HT-29 (cell line): ENCODE results near the gene LIME1. TPM values are rescaled to one million over a fixed set of nuclear protein-coding genes. Genes with fewer than 3 reads are reported as not detected.
"Not testable (repeated sequence)": the region's sequence is repeated elsewhere in the genome, so short reads cannot be mapped to it uniquely, and the experiment has no call there.

Source experiments
- DNase-seq: peaks from one replicate; pipeline ENCODE4 v3.0.0-alpha.2; 2015; ENCODE audit warnings: low spot score
- small RNA-seq: library from RNA; depleted of rRNA; stranded (forward); fragments of <200 nt; gene quantifications from one replicate; pipeline ENCODE3, GENCODE V24; 2014
- total RNA-seq: library from RNA; depleted of rRNA; stranded (reverse); fragments of >200 nt; shearing (Covaris generic); gene quantifications from 2 replicates; pipeline ENCODE4 v1.2.3, GENCODE V29; 2014; rRNA removed

The LIME1 gene
- total RNA-seq, 1 experiment from 2014 or later: 267 TPM

DNA sequence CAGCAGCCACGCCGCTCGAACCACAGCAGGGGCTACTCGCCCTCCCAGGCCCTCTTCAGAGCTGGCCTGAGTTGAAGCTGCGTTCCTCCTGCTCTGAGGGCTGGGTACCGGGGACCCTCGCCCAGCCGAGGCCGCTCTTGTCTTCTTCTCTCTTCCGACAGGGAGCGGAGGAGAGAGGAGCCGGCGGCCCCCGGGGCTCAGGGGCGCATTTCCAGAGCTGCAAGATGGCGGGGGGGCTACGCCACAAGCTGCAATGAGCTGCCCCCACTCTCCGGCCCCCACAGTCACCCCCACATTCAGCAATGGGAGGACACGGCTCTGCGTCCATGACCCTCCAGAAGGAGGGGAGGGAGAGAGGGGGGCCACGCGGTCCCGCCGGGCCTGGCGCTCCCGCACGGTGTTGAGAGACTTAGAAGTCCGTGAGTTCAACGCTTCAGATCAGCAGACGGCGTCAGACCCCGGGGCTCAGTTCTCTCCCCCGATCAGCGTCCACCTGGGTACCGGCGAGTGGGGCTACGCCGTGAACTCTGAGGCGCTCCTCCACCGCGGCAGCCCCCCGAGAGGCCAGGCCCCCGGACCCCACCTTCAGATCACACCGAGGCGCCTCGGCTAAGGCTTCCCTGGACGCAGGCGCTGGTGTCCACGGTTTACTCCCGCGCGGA is 34.7 kb downstream of the LIME1 start:
- no peak for DNase-seq

DNA sequence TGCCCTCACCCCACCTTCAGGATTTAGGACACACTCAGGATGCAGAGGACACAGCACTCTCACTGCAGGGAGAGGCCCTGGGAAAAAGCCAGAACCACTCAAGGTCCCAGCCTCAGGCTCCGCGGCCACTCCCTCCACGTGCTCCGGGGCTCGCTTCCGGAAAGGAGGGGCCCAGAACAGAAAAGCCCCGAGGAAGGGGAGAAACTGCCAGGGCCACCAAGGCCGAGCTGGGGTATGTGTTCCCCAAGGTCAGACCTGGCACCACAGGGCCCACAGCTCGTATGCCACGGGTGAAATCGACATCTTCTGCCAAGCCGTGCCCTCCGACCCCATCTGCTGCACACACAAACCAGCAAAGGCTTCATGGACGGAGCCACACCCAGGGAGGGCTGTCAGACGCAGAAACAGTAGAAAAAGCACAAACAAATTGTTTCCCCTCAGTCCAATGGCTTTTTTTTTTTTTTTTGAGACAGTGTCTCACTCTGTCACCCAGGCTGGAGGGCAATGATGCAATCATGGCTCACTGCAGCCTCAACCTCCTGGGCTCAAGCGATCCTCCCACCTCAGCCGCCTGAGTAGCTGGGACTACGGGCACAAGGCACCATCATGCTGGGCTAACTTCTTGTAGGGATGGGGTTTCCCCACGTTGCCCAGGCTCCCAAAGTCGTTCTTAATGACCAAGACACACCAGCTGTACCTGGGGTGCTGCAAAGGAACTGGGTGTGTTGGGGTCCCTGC is 36.5 kb downstream of the LIME1 start:
- no peak for DNase-seq

DNA sequence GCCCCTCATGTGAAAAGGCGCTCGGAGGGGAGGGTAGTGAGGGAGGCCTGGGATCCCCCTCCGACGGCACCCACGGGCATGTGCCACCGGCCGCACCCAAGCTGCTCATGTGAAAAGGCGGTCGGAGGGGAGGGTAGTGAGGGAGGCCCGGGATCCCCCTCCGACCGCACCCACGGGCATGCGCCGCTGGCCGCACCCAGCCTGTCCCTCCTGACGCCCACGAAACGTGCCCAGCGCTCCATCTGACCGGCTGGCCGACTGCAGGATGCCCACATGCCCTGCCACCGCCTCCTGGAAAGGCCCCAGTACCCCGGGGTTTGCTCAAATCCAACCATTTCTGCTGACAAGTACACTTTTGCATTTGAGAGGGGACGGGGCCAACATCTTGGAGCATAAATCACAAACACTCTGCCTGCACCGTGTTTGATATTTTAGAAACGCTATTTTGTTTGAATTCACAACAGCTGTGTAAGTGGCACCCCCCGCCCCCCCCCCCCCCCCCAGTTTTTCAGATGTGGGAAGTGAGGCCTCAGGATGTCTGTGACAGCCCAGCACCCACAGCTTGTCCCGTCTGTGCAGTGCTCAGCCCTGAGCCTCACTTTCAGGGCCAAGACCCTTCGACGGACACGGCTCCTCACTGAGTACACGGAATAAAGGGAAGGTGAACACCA is 37.2 kb downstream of the LIME1 start:
- DNase-seq: no peak

DNA sequence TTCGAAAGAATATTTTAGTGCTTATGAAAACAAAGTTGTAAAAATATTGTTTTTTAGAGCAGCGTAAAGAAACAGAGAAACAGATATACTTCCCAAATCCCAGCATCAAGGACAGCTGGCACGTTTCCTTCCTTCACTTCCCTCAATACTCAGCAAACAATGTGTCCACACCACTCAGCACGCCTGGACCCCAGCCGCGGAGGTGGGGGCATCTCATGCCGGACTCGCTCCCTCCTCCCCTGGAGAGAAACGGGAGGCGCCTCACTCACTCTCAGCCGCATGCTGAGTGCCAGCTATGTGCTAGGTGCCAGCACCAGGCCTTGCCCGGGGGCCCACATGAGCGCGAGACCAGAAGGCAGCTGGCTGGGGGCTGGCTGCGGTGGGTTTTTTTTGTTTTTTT is 37.8 kb downstream of the LIME1 start:
- no peak for DNase-seq

DNA sequence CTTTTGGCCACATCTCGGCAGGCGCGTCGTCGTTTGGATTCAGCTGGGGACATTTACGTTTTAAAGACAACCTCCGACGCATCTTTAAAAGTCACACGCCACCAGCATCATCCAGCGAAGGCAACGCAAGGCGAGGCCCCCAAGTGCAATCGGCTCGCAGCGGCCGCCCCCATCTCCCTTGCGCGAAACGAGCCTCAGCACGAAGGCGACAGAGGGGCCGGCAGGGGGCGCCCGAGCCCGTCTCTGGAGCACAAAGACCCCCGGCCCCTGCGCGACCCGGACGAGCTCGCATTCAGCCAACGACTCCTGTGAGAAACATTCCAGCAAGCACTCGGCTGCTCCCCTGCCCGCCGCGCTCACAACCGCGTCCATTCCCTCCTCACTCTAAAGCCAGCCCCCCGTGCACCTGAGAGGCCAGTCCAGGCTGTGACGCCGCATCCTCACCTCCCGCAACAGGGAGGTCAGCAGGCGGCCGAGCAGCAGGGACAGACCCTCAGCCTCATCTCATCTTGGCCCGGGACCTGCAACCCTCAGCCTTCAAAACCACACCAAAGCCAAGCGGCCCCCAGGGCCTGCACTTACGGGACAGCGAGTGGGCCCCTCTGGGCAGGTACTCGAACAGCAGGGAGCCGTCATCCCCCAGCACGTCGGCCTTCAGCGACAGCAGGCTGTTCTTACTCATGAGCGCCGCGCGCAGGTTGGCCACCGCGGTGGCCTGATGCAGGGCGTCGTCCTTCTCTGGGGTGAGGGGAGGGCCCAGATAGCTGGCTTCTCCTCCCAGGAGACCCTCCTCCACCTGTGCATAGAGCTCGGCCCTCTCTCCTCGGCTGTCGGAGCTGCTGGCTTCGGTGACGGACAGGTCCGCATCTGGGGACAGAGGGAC is 38.9 kb downstream of the LIME1 start:
- no peak for DNase-seq

DNA sequence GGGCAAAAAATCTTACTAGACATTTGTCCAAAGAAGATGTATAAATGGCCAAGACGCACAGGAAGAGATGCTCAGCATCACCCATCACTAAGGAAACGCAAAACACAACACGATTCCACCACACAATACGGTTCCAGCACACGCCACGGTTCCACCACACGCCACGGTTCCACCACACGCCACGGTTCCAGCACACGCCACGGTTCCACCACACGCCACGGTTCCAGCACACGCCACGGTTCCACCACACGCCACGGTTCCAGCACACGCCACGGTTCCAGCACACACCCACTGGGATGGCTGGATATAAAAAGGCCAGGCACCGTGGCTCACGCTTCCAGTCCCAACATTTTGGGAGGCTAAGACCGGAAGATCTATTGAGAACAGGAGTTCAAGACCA is 40.4 kb downstream of the LIME1 start:
- DNase-seq: not testable (repeated sequence)

DNA sequence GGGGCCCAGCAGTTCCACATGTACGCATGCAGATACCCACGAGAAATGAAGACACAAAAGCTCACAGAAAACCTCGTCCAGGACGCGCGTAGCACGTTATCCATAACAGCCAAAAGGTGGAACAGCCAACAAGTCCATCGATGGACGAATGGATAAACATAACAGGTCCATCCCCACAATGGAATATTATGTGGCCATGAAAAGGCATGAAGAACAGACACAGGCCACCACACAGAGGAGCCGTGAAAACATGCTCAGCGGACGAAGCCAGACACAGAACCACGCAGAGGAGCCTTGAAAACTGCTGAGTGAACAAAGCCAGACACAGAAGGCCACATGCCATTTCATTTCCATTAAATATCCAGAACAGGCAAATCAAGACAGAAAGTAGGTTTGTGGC is 41.1 kb downstream of the LIME1 start:
- no peak for DNase-seq

DNA sequence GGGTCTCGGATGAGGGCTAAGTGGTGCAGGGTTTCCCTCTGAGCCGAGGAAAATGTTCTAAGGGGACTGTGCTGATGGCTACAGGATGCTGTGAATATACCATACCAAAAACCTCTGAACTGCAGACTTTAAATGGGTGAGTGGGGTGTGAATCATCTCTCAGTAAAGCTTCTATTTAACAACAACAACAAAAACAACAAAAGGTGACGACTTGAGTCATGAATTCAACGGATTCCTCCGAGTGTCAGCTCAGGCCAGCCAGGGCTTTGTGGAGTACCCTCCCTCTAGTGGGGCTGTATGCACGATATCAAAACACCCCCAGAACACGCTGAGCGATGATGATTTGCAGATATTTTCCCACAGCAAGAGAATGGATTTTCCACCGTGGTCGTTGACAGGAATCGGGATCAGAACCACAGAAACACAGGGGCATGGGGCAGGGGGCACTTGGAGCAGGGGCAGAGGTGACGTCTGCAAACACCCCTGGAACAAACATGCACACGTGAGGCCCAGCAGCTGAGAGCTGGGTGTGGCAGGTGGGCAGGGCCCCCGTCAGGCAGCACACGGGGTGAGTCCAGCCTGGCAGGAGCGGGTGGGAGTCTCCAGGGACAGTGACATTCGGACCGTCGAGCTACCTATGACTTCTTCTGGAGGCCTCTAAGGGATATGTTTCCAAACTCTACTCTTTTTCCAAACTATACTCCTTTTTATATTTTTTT is 41.7 kb downstream of the LIME1 start:
- no peak for DNase-seq

DNA sequence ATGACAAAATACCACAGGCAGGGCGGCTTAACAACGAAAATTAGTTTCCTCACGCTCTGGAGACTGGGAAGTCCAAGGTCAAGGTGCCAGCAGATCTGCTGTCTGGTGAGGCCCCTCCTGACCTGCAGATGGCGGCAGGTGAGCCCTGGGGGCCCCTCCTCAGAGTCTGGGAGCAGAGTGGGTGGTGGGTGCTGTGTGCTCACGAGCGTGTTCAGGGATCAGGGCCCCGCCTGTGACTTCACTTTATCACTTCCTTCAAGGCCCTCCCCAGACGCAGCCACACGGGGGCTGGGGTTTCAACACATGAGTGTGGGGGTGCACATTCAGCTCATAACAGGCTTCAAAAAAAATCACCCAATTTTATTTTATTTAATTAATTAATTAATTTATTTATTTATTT is 42.4 kb downstream of the LIME1 start:
- DNase-seq: no peak

DNA sequence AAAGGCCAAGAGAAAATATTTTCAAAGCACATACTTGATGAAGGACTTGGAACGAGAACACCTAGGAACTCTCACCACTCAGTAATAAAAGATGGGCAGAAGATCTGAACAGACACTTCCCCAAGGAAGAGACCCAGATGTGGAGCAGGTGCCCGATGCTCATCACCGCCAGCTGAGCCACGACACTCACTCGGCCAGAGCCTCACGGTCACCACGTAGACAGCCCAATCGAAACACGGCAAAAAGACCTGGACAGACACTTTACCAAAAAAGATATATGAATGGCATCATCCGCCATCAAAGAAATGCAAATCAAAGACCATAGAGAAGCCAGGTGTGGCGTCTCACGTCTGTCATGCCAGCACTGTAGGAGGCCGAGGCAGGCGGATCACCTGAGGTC is 44.7 kb downstream of the LIME1 start:
- no peak for DNase-seq

DNA sequence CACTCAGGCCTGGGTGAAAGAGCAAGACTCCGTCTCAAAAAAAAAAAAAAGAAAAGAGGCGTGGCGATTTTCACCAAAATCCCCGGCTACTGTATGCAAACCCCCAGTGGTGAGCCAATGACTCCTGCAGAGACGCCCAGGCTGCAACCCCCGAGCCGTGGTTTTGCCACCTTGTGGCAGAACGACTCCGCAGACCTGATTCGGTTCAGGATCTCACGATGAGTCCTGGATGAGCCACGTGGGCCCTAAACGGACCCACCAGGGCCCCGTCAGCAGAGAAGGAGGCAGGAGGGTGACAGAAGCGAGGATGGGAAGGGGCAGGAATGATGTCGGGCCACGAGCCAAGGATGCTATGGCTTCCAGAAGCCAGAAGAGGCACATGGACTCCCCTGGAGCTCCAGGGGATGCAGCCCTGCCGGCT is 45.6 kb downstream of the LIME1 start:
- peak; percentile 28 for DNase-seq

DNA sequence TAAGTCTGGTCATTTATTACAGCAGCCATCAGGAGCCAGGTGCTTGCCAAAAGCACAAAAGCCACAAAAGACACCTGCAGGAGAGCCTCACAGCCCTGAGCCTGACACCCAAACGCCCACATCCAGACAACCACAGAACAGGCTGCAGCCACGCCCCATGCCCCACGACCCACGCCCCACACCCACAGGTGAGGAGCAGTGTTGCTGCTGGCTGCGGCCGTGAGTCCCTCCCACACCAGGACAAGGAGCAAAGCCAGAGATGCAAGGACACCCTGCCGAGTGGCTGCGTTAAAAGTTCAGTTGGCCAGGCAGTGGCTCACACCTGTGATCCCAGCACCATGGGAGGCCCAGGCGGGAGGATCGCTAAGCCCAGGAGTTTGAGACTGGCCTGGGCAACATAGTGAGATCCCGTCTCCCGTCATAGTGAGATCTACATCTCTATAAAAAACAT is 46.1 kb downstream of the LIME1 start:
- no peak for DNase-seq

DNA sequence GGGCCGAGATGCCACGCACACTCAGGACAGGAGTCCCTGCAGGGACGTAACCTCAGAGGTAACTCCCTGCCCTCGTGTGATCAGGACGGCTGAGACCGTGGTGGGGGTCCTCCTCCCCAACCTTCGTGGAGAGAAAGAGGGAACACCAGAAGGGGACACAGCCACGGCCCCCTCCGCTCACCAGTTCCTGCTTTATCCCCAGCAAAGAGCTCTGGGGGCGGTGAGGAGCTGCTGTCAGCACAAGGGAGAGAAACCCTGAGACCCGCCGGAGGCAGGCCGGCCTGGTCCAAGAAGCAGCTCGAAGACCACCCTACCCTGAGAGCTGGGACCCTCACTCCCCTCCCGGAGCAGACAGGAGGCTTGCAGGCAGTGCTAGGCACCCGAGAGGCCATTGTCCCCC is 47.5 kb downstream of the LIME1 start:
- DNase-seq: no peak

DNA sequence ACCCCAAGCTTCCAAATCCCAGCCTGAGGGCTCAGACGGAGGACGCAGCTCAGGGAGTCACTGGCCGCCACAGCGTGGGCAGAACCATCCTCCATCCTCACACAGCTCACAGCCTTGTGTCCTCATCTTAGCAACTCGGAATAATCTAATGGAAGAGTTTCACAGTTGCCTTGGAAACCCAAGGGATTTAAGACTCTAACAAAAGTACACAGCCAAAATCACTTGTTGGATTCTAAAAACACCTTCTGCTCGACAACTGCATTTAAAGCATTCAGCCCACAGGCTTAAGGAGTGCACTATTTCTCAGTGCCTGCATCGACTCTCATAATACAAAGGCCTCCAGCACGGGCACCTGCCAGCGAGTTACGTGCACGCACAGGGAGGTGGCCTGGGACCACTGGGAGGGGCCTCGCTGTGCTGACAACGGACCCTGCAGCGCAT is 49.2 kb downstream of the LIME1 start:
- no peak for DNase-seq

DNA sequence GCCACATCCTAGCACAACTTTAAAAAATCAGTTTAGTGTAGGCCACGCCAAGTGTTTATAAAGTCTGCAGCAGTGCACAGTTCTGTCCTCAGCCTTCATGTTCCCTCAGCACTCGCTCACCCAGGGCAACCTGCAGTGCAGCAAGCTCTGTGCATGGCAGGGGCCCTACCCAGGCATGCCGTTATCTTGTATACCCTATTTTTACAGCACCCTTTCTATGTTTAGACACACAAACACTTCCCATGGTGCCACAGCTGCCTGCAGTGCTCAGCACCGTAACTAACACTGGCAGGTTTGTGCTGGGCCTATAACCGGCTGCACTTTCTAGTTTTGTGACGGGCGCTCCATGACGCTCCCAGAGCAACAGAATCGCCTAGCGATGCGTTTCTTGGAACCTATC is 50.8 kb downstream of the LIME1 start:
- no peak for DNase-seq

DNA sequence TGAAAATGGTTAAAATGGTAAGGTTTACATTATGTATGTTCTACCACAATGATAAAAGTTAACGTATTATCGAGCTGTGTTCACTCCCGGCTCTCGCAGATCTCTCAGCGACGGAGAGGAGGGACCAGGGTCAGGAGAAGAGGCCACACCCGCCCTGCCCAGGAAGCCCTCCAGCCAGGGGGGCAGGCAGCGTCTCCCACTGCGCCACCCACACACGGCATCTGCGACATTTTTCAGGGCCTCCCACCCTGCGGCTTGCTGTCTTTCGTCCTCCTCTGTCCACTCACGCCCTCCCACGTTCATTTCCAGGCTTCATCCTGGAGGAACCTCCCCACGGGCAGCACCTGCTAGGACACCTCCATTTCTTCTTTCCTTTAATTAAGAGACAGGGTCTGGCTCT is 51.3 kb downstream of the LIME1 start:
- no peak for DNase-seq

Small RNAs within 50 kb of the gene (small RNA-seq; reads per million reads assigned to genes)
- not detected for gene LIME1
- gene TNFRSF6B: not detected

Other genes with a start within 250 kb of the LIME1 start
- gene EEF1A2, start 237.6 kb upstream of the LIME1 start, total RNA-seq: 29.8 and 38.0 TPM in 2 replicates
- gene PPDPF, start 215.9 kb upstream of the LIME1 start, total RNA-seq: 384 and 468 TPM in 2 replicates
- gene PTK6, start 199.3 kb upstream of the LIME1 start, total RNA-seq: 26.3 and 31.1 TPM in 2 replicates
- gene SRMS, start 188.9 kb upstream of the LIME1 start, total RNA-seq: 0.13 TPM in 1 of 2 replicates, not detected in the other
- 2.2 and 2.4 TPM in 2 replicates for gene FNDC11, start 182.5 kb upstream of the LIME1 start, total RNA-seq
- gene HELZ2, start 162.4 kb upstream of the LIME1 start, total RNA-seq: 109 and 163 TPM in 2 replicates
- gene GMEB2, start 109.6 kb upstream of the LIME1 start, total RNA-seq: 42.5 and 43.6 TPM in 2 replicates
- 4.7 and 7.0 TPM in 2 replicates for gene STMN3, start 83.2 kb upstream of the LIME1 start, total RNA-seq
- gene RTEL1, start 78.4 kb upstream of the LIME1 start, total RNA-seq: 43.0 and 55.1 TPM in 2 replicates
- 4.1 and 4.9 TPM in 2 replicates for gene TNFRSF6B, start 40.0 kb upstream of the LIME1 start, total RNA-seq
- gene ARFRP1, start 28.7 kb upstream of the LIME1 start, total RNA-seq: 82.0 and 86.1 TPM in 2 replicates
- gene ZGPAT, start 28.6 kb upstream of the LIME1 start, total RNA-seq: 52.1 and 68.6 TPM in 2 replicates
- gene SLC2A4RG, start 3.1 kb downstream of the LIME1 start, total RNA-seq: 200 and 229 TPM in 2 replicates
- 3.3 and 5.3 TPM in 2 replicates for gene ZBTB46, start 94.6 kb downstream of the LIME1 start, total RNA-seq
- not detected in 2 replicates for gene ABHD16B, start 124.8 kb downstream of the LIME1 start, total RNA-seq
- gene TPD52L2, start 128.6 kb downstream of the LIME1 start, total RNA-seq: 151 and 156 TPM in 2 replicates
- gene DNAJC5, start 158.5 kb downstream of the LIME1 start, total RNA-seq: 106 and 109 TPM in 2 replicates
- 63.2 and 68.4 TPM in 2 replicates for gene UCKL1, start 219.8 kb downstream of the LIME1 start, total RNA-seq
- gene ZNF512B, start 233.3 kb downstream of the LIME1 start, total RNA-seq: 0.34 and 0.38 TPM in 2 replicates
- gene SAMD10, start 243.0 kb downstream of the LIME1 start, total RNA-seq: 47.2 and 51.9 TPM in 2 replicates
- 102 and 110 TPM in 2 replicates for gene PRPF6, start 244.5 kb downstream of the LIME1 start, total RNA-seq